Measurements from ENCODE around the gene SH3GL1. TPM values are rescaled to one million over a fixed set of nuclear protein-coding genes. Genes with fewer than 3 reads are reported as not detected.
A peak's percentile ranks its signal among the peaks of the same experiment; 100 is the strongest.

Gene SH3GL1
- total RNA-seq, 4 donors from 2014 or later: 48.2 to 67.7 (median 53.0) TPM

DNA sequence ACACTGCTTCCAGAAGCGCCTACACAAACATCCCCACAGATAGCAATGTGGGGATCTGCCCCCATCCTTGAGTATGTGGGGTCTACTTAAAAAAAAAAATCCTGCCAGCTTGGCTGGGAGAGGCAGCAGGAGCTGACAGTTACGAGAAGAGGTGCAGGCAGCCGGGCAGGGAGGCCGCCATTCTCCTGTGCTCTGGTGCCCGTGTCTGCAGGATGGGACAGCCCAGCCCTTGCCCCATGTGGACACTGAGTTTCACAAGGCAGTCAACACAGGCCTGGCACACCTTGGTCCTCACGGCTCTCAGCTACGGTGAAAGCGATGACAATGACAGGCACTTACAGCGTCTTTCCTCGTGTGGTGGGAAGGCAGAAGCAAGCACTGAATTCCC is 33.0 kb downstream of the SH3GL1 start:
- Histone ChIP-seq H3K27me3 (no peaks in the 10 kb centered on the region), H3K4me1 (peaks cover 0 to 52% (median 49%) of the 10 kb centered on the region in 3 donors), H3K4me3 (no peak overlapping the region), H3K36me3 (peaks cover 0 to 54% of the 10 kb centered on the region in 2 donors), H3K27ac (peak overlapping the region in 2 of 4 donors; percentile 72 to 87), H3K9me3 (no peaks in the 10 kb centered on the region)
- no peak for ATAC-seq
- WGBS, 2 donors (ENCODE audit: low coverage in 1 of 2): 92% methylated on average over 4 of the region's 10 CpGs; no CpG with 5 or more reads in 1 of the 2 donors
- no peak for TF ChIP-seq EP300 (IDR thresholded peaks at IDR 0.05)
- no peak for TF ChIP-seq POLR2A (IDR thresholded peaks at IDR 0.05)
- TF ChIP-seq, protein P1, sequence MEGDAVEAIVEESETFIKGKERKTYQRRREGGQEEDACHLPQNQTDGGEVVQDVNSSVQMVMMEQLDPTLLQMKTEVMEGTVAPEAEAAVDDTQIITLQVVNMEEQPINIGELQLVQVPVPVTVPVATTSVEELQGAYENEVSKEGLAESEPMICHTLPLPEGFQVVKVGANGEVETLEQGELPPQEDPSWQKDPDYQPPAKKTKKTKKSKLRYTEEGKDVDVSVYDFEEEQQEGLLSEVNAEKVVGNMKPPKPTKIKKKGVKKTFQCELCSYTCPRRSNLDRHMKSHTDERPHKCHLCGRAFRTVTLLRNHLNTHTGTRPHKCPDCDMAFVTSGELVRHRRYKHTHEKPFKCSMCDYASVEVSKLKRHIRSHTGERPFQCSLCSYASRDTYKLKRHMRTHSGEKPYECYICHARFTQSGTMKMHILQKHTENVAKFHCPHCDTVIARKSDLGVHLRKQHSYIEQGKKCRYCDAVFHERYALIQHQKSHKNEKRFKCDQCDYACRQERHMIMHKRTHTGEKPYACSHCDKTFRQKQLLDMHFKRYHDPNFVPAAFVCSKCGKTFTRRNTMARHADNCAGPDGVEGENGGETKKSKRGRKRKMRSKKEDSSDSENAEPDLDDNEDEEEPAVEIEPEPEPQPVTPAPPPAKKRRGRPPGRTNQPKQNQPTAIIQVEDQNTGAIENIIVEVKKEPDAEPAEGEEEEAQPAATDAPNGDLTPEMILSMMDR (IDR thresholded peaks at IDR 0.05): no peak
- TF ChIP-seq POLR2AphosphoS5 (IDR thresholded peaks at IDR 0.05): no peak

DNA sequence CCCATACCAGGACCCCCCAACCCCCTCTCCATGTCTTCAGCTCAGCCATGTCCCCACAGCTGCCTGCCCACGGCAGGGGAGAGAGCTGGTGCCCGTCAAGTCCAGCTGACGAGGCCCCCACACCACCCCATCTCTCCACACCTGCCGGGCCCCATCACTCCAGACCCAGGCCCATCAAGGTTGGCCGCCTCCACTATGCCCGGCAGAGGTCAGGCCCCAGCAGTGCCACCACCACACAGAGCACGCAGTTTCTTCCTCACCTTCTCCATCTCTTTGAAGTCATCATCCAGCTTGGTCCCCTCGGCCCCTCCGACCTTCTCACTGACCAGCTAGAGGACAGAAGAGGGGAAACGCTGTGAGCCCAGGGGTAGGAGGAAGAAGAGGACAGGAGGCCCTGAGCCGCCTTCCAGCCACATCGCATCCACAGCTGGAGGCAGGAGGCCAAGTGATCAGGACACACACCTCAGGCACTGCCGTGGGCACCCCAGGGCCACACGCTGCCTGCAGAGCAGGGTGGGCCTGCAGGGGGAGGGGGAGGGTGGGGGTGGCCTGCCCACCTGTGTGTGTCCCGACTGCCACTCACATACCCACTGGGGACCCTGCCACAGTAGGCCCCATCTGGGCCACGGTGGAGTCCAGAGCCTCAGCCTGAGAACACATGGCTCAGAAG is 33.5 kb downstream of the SH3GL1 start:
- H3K4me1 ChIP-seq: peaks cover 0 to 49% (median 44%) of the 10 kb centered on the region in 3 donors
- no peak overlapping the region for H3K4me3 ChIP-seq
- ATAC-seq: no peak
- peaks cover 0 to 59% of the 10 kb centered on the region in 2 donors for H3K36me3 ChIP-seq
- WGBS, 2 donors (ENCODE audit: low coverage in 1 of 2): 75 to 81% methylated on average over 2 to 5 of the region's 16 CpGs
- H3K9me3 ChIP-seq: no peaks in the 10 kb centered on the region
- H3K27ac ChIP-seq: peak overlapping the region in 2 of 4 donors; percentile 14 to 87
- H3K27me3 ChIP-seq: no peaks in the 10 kb centered on the region
- TF ChIP-seq, protein P1 (IDR thresholded peaks at IDR 0.05): no peak
- TF ChIP-seq EP300 (IDR thresholded peaks at IDR 0.05) (no peak), POLR2A (IDR thresholded peaks at IDR 0.05) (no peak), POLR2AphosphoS5 (IDR thresholded peaks at IDR 0.05) (no peak)

DNA sequence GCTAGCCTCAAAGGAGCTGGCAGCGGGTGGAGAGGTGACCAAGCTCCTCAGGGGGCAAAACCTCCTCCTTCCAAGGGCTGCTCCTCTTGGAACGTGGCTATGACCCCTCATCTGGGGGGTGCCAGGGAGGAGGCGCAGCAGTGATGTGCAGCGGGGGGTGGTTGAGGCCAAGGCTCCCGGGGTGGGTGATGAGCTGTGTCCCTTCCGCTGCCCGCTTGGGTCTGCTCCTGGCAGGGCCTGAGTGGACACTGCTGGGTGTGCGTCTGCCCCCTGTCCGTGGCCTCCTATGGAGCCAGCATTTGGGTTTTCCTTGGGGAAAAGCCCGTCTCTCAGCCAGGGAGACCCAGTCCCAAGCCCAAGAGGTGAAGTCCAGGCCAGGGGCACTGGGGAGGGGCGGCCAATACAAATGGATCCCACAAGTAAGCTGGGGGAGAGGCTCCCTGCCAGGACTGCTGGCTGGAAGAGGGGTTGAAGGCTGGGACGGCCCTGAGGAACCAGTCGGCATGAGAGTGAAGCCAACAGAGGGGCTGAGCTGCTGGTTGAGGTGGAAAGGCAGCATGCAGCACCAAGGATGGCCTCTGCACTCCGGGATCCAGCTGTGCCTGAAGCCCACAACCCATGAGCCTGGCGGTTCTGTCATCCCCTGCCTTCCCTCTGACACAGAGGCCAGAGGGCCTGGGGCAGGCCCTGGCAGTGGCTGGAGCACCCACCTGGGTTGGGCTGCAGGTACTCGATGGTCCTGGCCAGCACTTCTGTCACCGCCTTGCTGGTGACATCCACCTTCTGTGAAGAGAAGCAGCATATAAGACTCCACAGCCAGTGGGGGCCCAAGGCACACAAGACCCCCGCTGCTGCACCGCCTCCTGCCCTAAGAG is 34.3 kb downstream of the SH3GL1 start:
- H3K36me3 ChIP-seq: peaks cover 0 to 67% of the 10 kb centered on the region in 2 donors
- no peak for ATAC-seq
- H3K27me3 ChIP-seq: no peaks in the 10 kb centered on the region
- H3K4me3 ChIP-seq: no peak overlapping the region
- peaks cover 0 to 49% (median 36%) of the 10 kb centered on the region in 3 donors for H3K4me1 ChIP-seq
- WGBS, 2 donors (ENCODE audit: low coverage in 1 of 2): 60% methylated on average over 1 of the region's 19 CpGs; no CpG with 5 or more reads in 1 of the 2 donors
- H3K9me3 ChIP-seq: no peaks in the 10 kb centered on the region
- TF ChIP-seq POLR2A (IDR thresholded peaks at IDR 0.05) (no peak), EP300 (IDR thresholded peaks at IDR 0.05) (no peak), POLR2AphosphoS5 (IDR thresholded peaks at IDR 0.05) (no peak)
- TF ChIP-seq, protein P1 (IDR thresholded peaks at IDR 0.05): no peak
- H3K27ac ChIP-seq: peak overlapping the region in 1 of 4 donors; percentile 14

DNA sequence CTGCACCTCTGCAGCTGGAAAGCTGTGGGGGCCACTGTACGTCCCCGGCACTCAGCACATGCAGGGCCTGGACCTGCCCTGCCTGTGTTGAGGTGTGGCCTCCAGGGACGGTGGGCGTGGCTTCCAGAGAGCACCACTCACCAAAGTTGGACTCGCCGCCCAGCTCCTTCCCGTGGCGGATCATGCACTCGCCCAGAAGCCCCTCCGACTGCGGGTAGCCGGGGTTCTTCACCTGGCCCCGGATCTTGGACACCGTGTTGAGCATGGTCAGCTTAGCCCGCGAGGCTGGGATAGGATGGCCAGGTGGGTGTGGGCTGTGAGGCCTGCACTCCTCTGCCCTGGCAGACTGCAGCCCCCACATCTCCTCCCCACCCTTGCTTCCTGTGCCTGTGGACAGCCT is 35.0 kb downstream of the SH3GL1 start:
- Histone ChIP-seq H3K36me3 (peaks cover 0 to 74% of the 10 kb centered on the region in 2 donors), H3K4me1 (peaks cover 0 to 49% (median 29%) of the 10 kb centered on the region in 3 donors), H3K4me3 (no peak overlapping the region), H3K9me3 (no peaks in the 10 kb centered on the region), H3K27ac (peak overlapping the region in 1 of 4 donors; percentile 14), H3K27me3 (no peaks in the 10 kb centered on the region)
- no CpG with 5 or more reads among the region's 16 CpGs for WGBS, 2 donors (ENCODE audit: low coverage in 1 of 2)
- ATAC-seq: no peak
- TF ChIP-seq, protein P1 (IDR thresholded peaks at IDR 0.05): no peak
- TF ChIP-seq EP300 (IDR thresholded peaks at IDR 0.05): no peak
- TF ChIP-seq POLR2AphosphoS5 (IDR thresholded peaks at IDR 0.05): no peak
- no peak for TF ChIP-seq POLR2A (IDR thresholded peaks at IDR 0.05)

All from gastroesophageal sphincter (tissue), 4 donors.